H9 (cell line): Measurements from ENCODE around the gene WDR74. TPM values are rescaled to one million over a fixed set of nuclear protein-coding genes. Genes with fewer than 3 reads are reported as not detected.
A peak's percentile ranks its signal among the peaks of the same experiment; 100 is the strongest.
"Not testable (repeated sequence)": the region's sequence is repeated elsewhere in the genome, so short reads cannot be mapped to it uniquely, and the experiment has no call there.

Source experiments
- DNase-seq: peaks from one replicate; pipeline ENCODE4 v3.0.0-alpha.2; 2017
- H2AFZ ChIP-seq: one replicate; pipeline ENCODE4 v1.6.1; 2013; ENCODE audit warnings: mild to moderate bottlenecking, low read length, control low read depth, moderate library complexity
- H2AK5ac ChIP-seq: 2 replicates; pipeline ENCODE4 v1.6.1; 2013; ENCODE audit warnings: low read length, control low read depth, mixed read lengths; ENCODE audit not compliant: insufficient read length
- H2BK120ac ChIP-seq: one replicate; pipeline ENCODE4 v1.6.1; 2013; ENCODE audit warnings: low read depth, mild to moderate bottlenecking, low read length, control low read depth, inconsistent platforms; ENCODE audit not compliant: poor library complexity, severe bottlenecking
- H2BK12ac ChIP-seq: 2 replicates; pipeline ENCODE4 v1.6.1; 2013; ENCODE audit warnings: low read length, control low read depth, mixed read lengths, low read depth; ENCODE audit not compliant: insufficient read length
- H2BK15ac ChIP-seq: 2 replicates; pipeline ENCODE4 v1.6.1; 2013; ENCODE audit warnings: low read depth, low read length, control low read depth
- H2BK20ac ChIP-seq: one replicate; pipeline ENCODE4 v1.6.1; 2013; ENCODE audit warnings: low read depth, mild to moderate bottlenecking, low read length, control low read depth, inconsistent platforms; ENCODE audit not compliant: poor library complexity, severe bottlenecking
- H2BK5ac ChIP-seq: 2 replicates; pipeline ENCODE4 v1.6.1; 2013; ENCODE audit warnings: low read length, control low read depth, mixed read lengths; ENCODE audit not compliant: insufficient read length
- H3K14ac ChIP-seq: 2 replicates; pipeline ENCODE4 v1.6.1; 2013; ENCODE audit warnings: low read length, control low read depth; ENCODE audit not compliant: insufficient read depth
- H3K18ac ChIP-seq: 2 replicates; pipeline ENCODE4 v1.6.1; 2013; ENCODE audit warnings: low read depth, mild to moderate bottlenecking, mixed read lengths, low read length, control low read depth; ENCODE audit not compliant: insufficient read length
- H3K23ac ChIP-seq: 2 replicates; pipeline ENCODE4 v1.6.1; 2013; ENCODE audit warnings: low read length, control low read depth, mixed read lengths, low read depth; ENCODE audit not compliant: insufficient read length
- H3K23me2 ChIP-seq: 2 replicates; pipeline ENCODE4 v1.6.1; 2013; ENCODE audit warnings: low read depth, mild to moderate bottlenecking, mixed read lengths, low read length, control low read depth; ENCODE audit not compliant: insufficient read length, poor library complexity, severe bottlenecking
- H3K27ac ChIP-seq: 2 replicates; pipeline ENCODE4 v1.5.1; 2013; ENCODE audit warnings: low read length, control low read depth, mixed read lengths, low read depth; ENCODE audit not compliant: insufficient read length
- H3K27me3 ChIP-seq: 2 replicates; pipeline ENCODE4 v1.6.1; 2013; ENCODE audit warnings: low read length, control low read depth, inconsistent platforms; ENCODE audit not compliant: insufficient read depth
- H3K4ac ChIP-seq: 2 replicates; pipeline ENCODE4 v1.6.1; 2013; ENCODE audit warnings: low read depth, mild to moderate bottlenecking, control low read depth, inconsistent platforms, low read length, moderate library complexity
- H3K4me1 ChIP-seq: 2 replicates; pipeline ENCODE4 v1.6.1; 2013; ENCODE audit warnings: low read length, control low read depth, inconsistent platforms; ENCODE audit not compliant: insufficient read depth
- H3K4me2 ChIP-seq: 2 replicates; pipeline ENCODE4 v1.6.1; 2013; ENCODE audit warnings: low read length, control low read depth, mixed read lengths; ENCODE audit not compliant: insufficient read length, insufficient read depth
- H3K56ac ChIP-seq: 2 replicates; pipeline ENCODE4 v1.6.1; 2013; ENCODE audit warnings: low read depth, mild to moderate bottlenecking, mixed read lengths, low read length, control low read depth; ENCODE audit not compliant: insufficient read length
- H3K79me1 ChIP-seq: 2 replicates; pipeline ENCODE4 v1.6.1; 2013; ENCODE audit warnings: low read depth, mild to moderate bottlenecking, moderate library complexity, low read length, control low read depth, inconsistent platforms; ENCODE audit not compliant: insufficient read depth, poor library complexity, severe bottlenecking
- H3K79me2 ChIP-seq: 2 replicates; pipeline ENCODE4 v1.6.1; 2013; ENCODE audit warnings: low read length, control low read depth, inconsistent platforms; ENCODE audit not compliant: insufficient read depth
- H3K9ac ChIP-seq: 2 replicates; pipeline ENCODE4 v1.6.1; 2013; ENCODE audit warnings: low read length, control low read depth, mixed read lengths; ENCODE audit not compliant: insufficient read length; ENCODE audit errors: extremely low read depth
- H3K9me3 ChIP-seq: one replicate; pipeline ENCODE4 v1.6.1; 2013; ENCODE audit warnings: low read depth, low read length, inconsistent platforms; ENCODE audit not compliant: control insufficient read depth
- H3T11ph ChIP-seq: one replicate; pipeline ENCODE4 v1.6.1; 2013; ENCODE audit warnings: mild to moderate bottlenecking, low read length, control low read depth, inconsistent platforms
- H4K20me1 ChIP-seq: one replicate; pipeline ENCODE4 v1.6.1; 2013; ENCODE audit not compliant: control insufficient read depth, insufficient read length, insufficient read depth
- H4K5ac ChIP-seq: 2 replicates; pipeline ENCODE4 v1.6.1; 2013; ENCODE audit warnings: low read depth, mild to moderate bottlenecking, mixed read lengths, low read length, control low read depth; ENCODE audit not compliant: insufficient read length
- H4K8ac ChIP-seq: replicated peaks from 2 replicates; pipeline ENCODE4 v1.6.1; 2013; ENCODE audit warnings: low read length, control low read depth, mixed read lengths, low read depth; ENCODE audit not compliant: insufficient read length
- H4K91ac ChIP-seq: 2 replicates; pipeline ENCODE4 v1.6.1; 2013; ENCODE audit warnings: low read depth, mild to moderate bottlenecking, moderate library complexity, mixed read lengths, low read length, control low read depth; ENCODE audit not compliant: insufficient read length
- H3K27ac Mint-ChIP-seq, 3 experiments: 2 replicates in 2 of 3; 3 replicates in 1 of 3; pipeline ENCODE4 v1.8.0; 2020 to 2021; ENCODE audit warnings: mixed read lengths in 3 of 3, mild to moderate bottlenecking in 1 of 3, moderate library complexity in 1 of 3
- H3K27me3 Mint-ChIP-seq: 2 replicates; pipeline ENCODE4 v1.8.0; 2021; ENCODE audit warnings: low read depth, mild to moderate bottlenecking, moderate library complexity, mixed read lengths
- H3K36me3 Mint-ChIP-seq, 3 experiments: 2 replicates in 2 of 3; 3 replicates in 1 of 3; pipeline ENCODE4 v1.8.0; 2020 to 2021; ENCODE audit warnings: low read depth in 3 of 3, mixed read lengths in 3 of 3; ENCODE audit not compliant: insufficient read depth in 1 of 3
- H3K4me1 Mint-ChIP-seq, 2 experiments: 2 replicates each; pipeline ENCODE4 v1.8.0; 2020; ENCODE audit warnings: mixed read lengths in 2 of 2
- H3K4me3 Mint-ChIP-seq, 2 experiments: 2 replicates in 1 of 2; 3 replicates in 1 of 2; pipeline ENCODE4 v1.8.0; 2020 to 2021; ENCODE audit warnings: mild to moderate bottlenecking in 2 of 2, mixed read lengths in 2 of 2, moderate library complexity in 1 of 2
- H3K9me3 Mint-ChIP-seq, 2 experiments: 2 replicates in 1 of 2; 3 replicates in 1 of 2; pipeline ENCODE4 v1.8.0; 2020; ENCODE audit warnings: mild to moderate bottlenecking in 2 of 2, mixed read lengths in 2 of 2, moderate library complexity in 1 of 2
- CTCF ChIP-seq: fragments of 200-600 bp; sonication (generic); conservative IDR thresholded peaks from 3 replicates; pipeline ENCODE4 v1.8.0; 2021; ENCODE audit warnings: antibody characterized with exemption, mild to moderate bottlenecking
- WGBS: extraction: QIAGEN DNeasy Blood & Tissue Kit; methylation state at CpG from one replicate; pipeline ENCODE4 v1.1.7; 2013; ENCODE audit warnings: missing lambda C conversion rate, low lambda C conversion rate, mixed read lengths; ENCODE audit not compliant: insufficient read length; ENCODE audit errors: extremely low coverage; 5-methylcytosine and 5-hydroxymethylcytosine counted together
- total RNA-seq: library from RNA; stranded (reverse); gene quantifications from 2 replicates; pipeline ENCODE4 v1.2.1, GENCODE V29; 2021

WDR74 gene
- total RNA-seq, 1 experiment from 2014 or later, result 121 TPM

- Histone ChIP-seq H3T11ph (no peak overlapping the region), H3K4ac (no peak overlapping the region), H2BK120ac (no peak overlapping the region), H3K4me2 (no peak overlapping the region), H3K79me1 (peaks cover 6% of the 10 kb centered on the region), H4K20me1 (no peaks in the 10 kb centered on the region), H3K56ac (no peak overlapping the region), H2AFZ (no peak overlapping the region), H3K9me3 (no peaks in the 10 kb centered on the region), H3K18ac (no peak overlapping the region), H3K14ac (no peak overlapping the region), H3K79me2 (peaks cover 49% of the 10 kb centered on the region), H4K8ac (no peak overlapping the region), H2BK12ac (no peak overlapping the region), H3K23me2 (no peaks in the 10 kb centered on the region), H2BK15ac (no peak overlapping the region), H2AK5ac (no peak overlapping the region), H2BK5ac (no peak overlapping the region), H3K9ac (no peak overlapping the region), H4K5ac (no peak overlapping the region), H3K4me1 (no peaks in the 10 kb centered on the region; the same call in 1 of the 2 replicates), H2BK20ac (no peak overlapping the region), H3K27me3 (no peaks in the 10 kb centered on the region), H3K27ac (no peak overlapping the region), H3K23ac (no peak overlapping the region), H4K91ac (no peak overlapping the region)
- H3K27ac Mint-ChIP-seq, result peak overlapping the region in 1 of 3 experiments; percentile 61; a peak in 1 of 7 replicates
- no peak for TF ChIP-seq CTCF
- no peaks in the 10 kb centered on the region for H3K9me3 Mint-ChIP-seq
- H3K4me1 Mint-ChIP-seq, result peaks cover 37 to 46% of the 10 kb centered on the region in 2 experiments
- no CpG with 5 or more reads among the region's 4 CpGs for WGBS
- no peak overlapping the region; a peak in 1 of 5 replicates for H3K4me3 Mint-ChIP-seq
- H3K36me3 Mint-ChIP-seq, result peaks cover 33 to 61% (median 45%) of the 10 kb centered on the region in 3 experiments; a peak in 6 of 7 replicates
- no peaks in the 10 kb centered on the region for H3K27me3 Mint-ChIP-seq
- DNase-seq, result no peak
These were observed 24.4 kb upstream of the WDR74 start for GRCh38 chr11:62863687-62864335.

GRCh38 chr11:62861564-62862192 lies 22.3 kb upstream of the WDR74 start:
- Mint-ChIP-seq H3K4me1 (peaks cover 50 to 63% of the 10 kb centered on the region in 2 experiments), H3K36me3 (peaks cover 33 to 59% (median 42%) of the 10 kb centered on the region in 3 experiments), H3K4me3 (peak overlapping the region in 1 of 2 experiments; percentile 68; a peak in 2 of 5 replicates), H3K27ac (peak overlapping the region; percentile 70 to 98 (median 95); a peak in 6 of 7 replicates)
- H3K23ac ChIP-seq, H4K8ac ChIP-seq, H3K4me1 ChIP-seq, H2BK120ac ChIP-seq, H4K91ac ChIP-seq, H2BK15ac ChIP-seq, H2BK20ac ChIP-seq, H3K9me3 Mint-ChIP-seq, H4K5ac ChIP-seq, H3K14ac ChIP-seq, H3K27ac ChIP-seq, H3T11ph ChIP-seq, H3K56ac ChIP-seq, H3K18ac ChIP-seq, H2BK5ac ChIP-seq, H2BK12ac ChIP-seq, H3K27me3 ChIP-seq, H3K27me3 Mint-ChIP-seq, H2AK5ac ChIP-seq, H4K20me1 ChIP-seq, H3K9ac ChIP-seq, H2AFZ ChIP-seq, H3K9me3 ChIP-seq, H3K4ac ChIP-seq, H3K79me1 ChIP-seq, DNase-seq: not testable (repeated sequence)
- H3K23me2 ChIP-seq, result peaks cover 11% of the 10 kb centered on the region
- peak overlapping the region; percentile 24 for H3K4me2 ChIP-seq
- no CpG with 5 or more reads among the region's 16 CpGs for WGBS
- H3K79me2 ChIP-seq, result peaks cover 56% of the 10 kb centered on the region
